Smooth muscle cell (in vitro differentiated cells): Measurements from ENCODE around the gene PDE11A. TPM values are rescaled to one million over a fixed set of nuclear protein-coding genes. Genes with fewer than 3 reads are reported as not detected.

Source experiments
- DNase-seq: peaks from one replicate; lab custom pipeline; 2025; ENCODE audit not compliant: unreplicated experiment; lab: John Stamatoyannopoulos, UW
- H2AFZ ChIP-seq: fragments of 200-600 bp; sonication (generic); 2 replicates; pipeline ENCODE4 v1.6.0; 2016; ENCODE audit warnings: antibody characterized with exemption, low read depth, mild to moderate bottlenecking
- H3F3A ChIP-seq: fragments of 200-600 bp; sonication (generic); 2 replicates; pipeline ENCODE4 v1.6.0; 2017; ENCODE audit warnings: antibody characterized with exemption, low read depth
- H3K27ac ChIP-seq: fragments of 200-600 bp; sonication (generic); 2 replicates; pipeline ENCODE4 v1.5.1; 2016; ENCODE audit warnings: low read depth, mild to moderate bottlenecking
- H3K27me3 ChIP-seq: fragments of 200-600 bp; sonication (generic); 2 replicates; pipeline ENCODE4 v1.6.1; 2016; ENCODE audit warnings: low read depth, mild to moderate bottlenecking
- H3K36me3 ChIP-seq: fragments of 200-600 bp; sonication (generic); 2 replicates; pipeline ENCODE4 v1.5.1; 2016; ENCODE audit warnings: low read depth
- H3K4me1 ChIP-seq: fragments of 200-600 bp; sonication (generic); 2 replicates; pipeline ENCODE4 v1.5.1; 2016; ENCODE audit warnings: low read depth
- H3K4me2 ChIP-seq: fragments of 200-600 bp; sonication (generic); 2 replicates; pipeline ENCODE4 v1.6.0; 2016; ENCODE audit warnings: mild to moderate bottlenecking
- H3K4me3 ChIP-seq: fragments of 200-600 bp; sonication (generic); 2 replicates; pipeline ENCODE4 v1.5.1; 2016; ENCODE audit warnings: mild to moderate bottlenecking
- H3K79me2 ChIP-seq: fragments of 200-600 bp; sonication (generic); 2 replicates; pipeline ENCODE4 v1.6.0; 2016; ENCODE audit warnings: low read depth, mild to moderate bottlenecking
- H3K9ac ChIP-seq: fragments of 200-600 bp; sonication (generic); 2 replicates; pipeline ENCODE4 v1.6.0; 2016; ENCODE audit warnings: low read depth
- H3K9me3 ChIP-seq: fragments of 200-600 bp; sonication (generic); replicated peaks from 2 replicates; pipeline ENCODE4 v1.5.1; 2016; ENCODE audit warnings: low read depth
- H4K20me1 ChIP-seq: fragments of 200-600 bp; sonication (generic); 2 replicates; pipeline ENCODE4 v1.6.0; 2016; ENCODE audit warnings: low read depth
- CTCF ChIP-seq: fragments of 200-600 bp; sonication (generic); IDR thresholded peaks from 2 replicates; pipeline ENCODE4 v1.5.1; 2017; ENCODE audit warnings: borderline replicate concordance, mild to moderate bottlenecking, antibody characterized with exemption; ENCODE audit not compliant: insufficient read depth, poor library complexity, severe bottlenecking
- WGBS: methylation state at CpG from one replicate; pipeline ENCODE4 v1.1.7; 2016; ENCODE audit warnings: low lambda C conversion rate; 5-methylcytosine and 5-hydroxymethylcytosine counted together
- polyA plus RNA-seq: library from polyadenylated mRNA; unstranded; fragments of >200 nt; fragmentation: Nextera tagmentation; extraction: Ambion mirVana; gene quantifications from 2 replicates; pipeline ENCODE4 v1.2.1, GENCODE V29; 2016
- total RNA-seq: library from RNA; depleted of rRNA; stranded (reverse); fragments of >200 nt; gene quantifications from 2 replicates; pipeline ENCODE4 v1.2.3, GENCODE V29; 2014

The PDE11A gene
- total and polyA plus RNA-seq, 2 experiments from 2014 or later = under 0.01 TPM; not detected in 1

GRCh38 chr2:177641331-177641730 is 431.2 kb downstream of the PDE11A start:
- Histone ChIP-seq H3F3A (no peaks in the 10 kb centered on the region), H3K4me3 (no peak overlapping the region), H3K9me3 (no peaks in the 10 kb centered on the region), H3K27ac (no peak overlapping the region), H4K20me1 (no peaks in the 10 kb centered on the region), H3K79me2 (no peaks in the 10 kb centered on the region), H3K36me3 (no peaks in the 10 kb centered on the region), H3K9ac (no peak overlapping the region), H3K4me2 (no peak overlapping the region), H2AFZ (no peak overlapping the region), H3K4me1 (no peaks in the 10 kb centered on the region), H3K27me3 (no peaks in the 10 kb centered on the region)
- no peak for TF ChIP-seq CTCF
- WGBS = 86% methylated on average over 2 of the region's 2 CpGs
- no peak for DNase-seq

- H3K4me3 ChIP-seq = no peak overlapping the region
- DNase-seq = no peak
- TF ChIP-seq CTCF = no peak
- WGBS = 88% methylated on average over 3 of the region's 3 CpGs
- no peak overlapping the region for H3K4me2 ChIP-seq
- no peaks in the 10 kb centered on the region for H3K9me3 ChIP-seq
- no peaks in the 10 kb centered on the region for H3K79me2 ChIP-seq
- H3K36me3 ChIP-seq = no peaks in the 10 kb centered on the region
- no peaks in the 10 kb centered on the region for H4K20me1 ChIP-seq
- no peak overlapping the region for H3K27ac ChIP-seq
- no peaks in the 10 kb centered on the region for H3K4me1 ChIP-seq
- H3K27me3 ChIP-seq = no peaks in the 10 kb centered on the region
- H3F3A ChIP-seq = no peaks in the 10 kb centered on the region
- H2AFZ ChIP-seq = no peak overlapping the region
- H3K9ac ChIP-seq = no peak overlapping the region
These were observed 432.2 kb downstream of the PDE11A start for GRCh38 chr2:177640423-177640822.

DNA sequence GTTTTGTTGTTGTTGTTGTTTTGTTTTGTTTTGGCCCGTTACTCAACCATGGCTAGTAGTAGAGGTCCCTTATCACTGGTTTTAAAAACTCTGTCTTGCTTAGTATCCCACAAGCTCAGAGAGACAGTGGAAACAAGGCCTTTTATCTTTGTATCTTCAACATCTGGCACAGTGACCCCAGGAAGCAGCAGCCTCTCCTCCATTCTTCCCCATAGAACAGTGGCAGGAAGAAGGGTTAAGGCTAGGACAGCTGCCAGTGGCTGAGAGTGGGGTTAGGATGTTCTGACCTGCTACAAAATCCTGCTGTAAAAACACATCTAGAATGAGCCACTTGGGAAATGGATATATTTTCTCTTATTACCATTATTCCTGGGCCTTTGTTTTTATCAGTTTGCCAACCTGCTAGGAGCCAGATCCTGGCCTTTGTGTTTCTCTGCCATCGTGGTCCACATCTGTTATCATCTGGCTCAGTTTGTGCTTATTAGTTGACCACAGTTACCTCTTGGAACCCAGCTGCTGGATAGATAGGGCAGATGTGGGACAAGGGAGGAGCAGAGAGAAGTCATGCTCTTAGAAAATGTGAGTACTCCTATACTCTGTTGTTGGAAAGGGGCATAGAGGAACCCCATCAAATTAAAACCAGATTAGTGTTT is 433.2 kb downstream of the PDE11A start:
- Histone ChIP-seq H2AFZ (no peak overlapping the region), H3K9me3 (no peaks in the 10 kb centered on the region), H3K36me3 (no peaks in the 10 kb centered on the region), H4K20me1 (no peaks in the 10 kb centered on the region), H3K4me3 (no peak overlapping the region), H3K27me3 (no peaks in the 10 kb centered on the region), H3K9ac (no peak overlapping the region), H3F3A (no peaks in the 10 kb centered on the region), H3K4me2 (no peak overlapping the region), H3K27ac (no peak overlapping the region), H3K4me1 (no peaks in the 10 kb centered on the region), H3K79me2 (no peaks in the 10 kb centered on the region)
- TF ChIP-seq CTCF = no peak
- WGBS = 89% methylated on average over 2 of the region's 2 CpGs
- DNase-seq = no peak

- H3K4me3 ChIP-seq = no peak overlapping the region
- H3K9me3 ChIP-seq = no peaks in the 10 kb centered on the region
- H3K27ac ChIP-seq = no peak overlapping the region
- H2AFZ ChIP-seq = no peak overlapping the region
- no peak overlapping the region for H3K9ac ChIP-seq
- H3K4me1 ChIP-seq = no peaks in the 10 kb centered on the region
- no peaks in the 10 kb centered on the region for H3K27me3 ChIP-seq
- H3K36me3 ChIP-seq = no peaks in the 10 kb centered on the region
- H3K79me2 ChIP-seq = no peaks in the 10 kb centered on the region
- no peak for DNase-seq
- no peaks in the 10 kb centered on the region for H4K20me1 ChIP-seq
- WGBS = 100% methylated on average over 1 of the region's 1 CpG
- H3K4me2 ChIP-seq = no peak overlapping the region
- TF ChIP-seq CTCF = no peak
- H3F3A ChIP-seq = no peaks in the 10 kb centered on the region
These were observed 434.1 kb downstream of the PDE11A start for GRCh38 chr2:177638507-177638906.
